NB4 (cell line): ENCODE measurements around the gene EXOC4.

Experiments used
- DNase-seq: peaks from one replicate; pipeline ENCODE4 v3.0.0; 2010; ENCODE audit warnings: low read depth
- H3K4me3 ChIP-seq: one replicate; pipeline ENCODE4 v1.5.1; 2011; ENCODE audit warnings: mild to moderate bottlenecking, low read depth, low read length, moderate library complexity
- MAX ChIP-seq: IDR thresholded peaks from 2 replicates; pipeline ENCODE4 v1.6.1; 2011; ENCODE audit warnings: low read depth, low read length
- MYC ChIP-seq: IDR thresholded peaks from 2 replicates; pipeline ENCODE4 v1.6.1; 2011; ENCODE audit warnings: low read depth, low read length
- POLR2A ChIP-seq: IDR thresholded peaks from 2 replicates; pipeline ENCODE4 v1.6.1; 2011; ENCODE audit warnings: mild to moderate bottlenecking; ENCODE audit not compliant: insufficient read length; ENCODE audit errors: extremely low read depth
- TF ChIP-seq, protein P1 (sequence below): IDR thresholded peaks from one replicate; pipeline ENCODE4 v1.5.1; 2012; ENCODE audit warnings: low read depth, low read length

Gene EXOC4

DNA sequence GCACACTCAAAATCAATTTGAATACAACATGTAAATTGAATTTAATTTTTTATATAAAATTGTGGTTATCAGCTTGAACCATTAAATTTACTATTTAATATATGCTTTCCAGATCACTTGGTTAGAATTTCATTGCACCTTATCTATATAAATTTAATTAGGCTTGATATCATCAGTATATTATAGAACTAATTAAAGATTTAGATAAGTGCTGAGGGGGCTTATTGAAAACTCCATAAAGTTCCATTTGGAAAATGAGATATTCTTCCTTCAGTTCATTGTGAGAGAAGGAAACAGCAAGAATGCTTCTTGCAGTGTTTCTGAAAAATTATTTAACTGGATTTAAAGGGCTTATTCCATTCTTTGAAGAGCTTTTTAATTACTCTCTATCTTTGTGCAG lies 788.6 kb downstream of the EXOC4 start:
- no peak for DNase-seq
- no peak for TF ChIP-seq MAX
- TF ChIP-seq MYC: no peak
- no peak for TF ChIP-seq POLR2A
- TF ChIP-seq, protein P1, sequence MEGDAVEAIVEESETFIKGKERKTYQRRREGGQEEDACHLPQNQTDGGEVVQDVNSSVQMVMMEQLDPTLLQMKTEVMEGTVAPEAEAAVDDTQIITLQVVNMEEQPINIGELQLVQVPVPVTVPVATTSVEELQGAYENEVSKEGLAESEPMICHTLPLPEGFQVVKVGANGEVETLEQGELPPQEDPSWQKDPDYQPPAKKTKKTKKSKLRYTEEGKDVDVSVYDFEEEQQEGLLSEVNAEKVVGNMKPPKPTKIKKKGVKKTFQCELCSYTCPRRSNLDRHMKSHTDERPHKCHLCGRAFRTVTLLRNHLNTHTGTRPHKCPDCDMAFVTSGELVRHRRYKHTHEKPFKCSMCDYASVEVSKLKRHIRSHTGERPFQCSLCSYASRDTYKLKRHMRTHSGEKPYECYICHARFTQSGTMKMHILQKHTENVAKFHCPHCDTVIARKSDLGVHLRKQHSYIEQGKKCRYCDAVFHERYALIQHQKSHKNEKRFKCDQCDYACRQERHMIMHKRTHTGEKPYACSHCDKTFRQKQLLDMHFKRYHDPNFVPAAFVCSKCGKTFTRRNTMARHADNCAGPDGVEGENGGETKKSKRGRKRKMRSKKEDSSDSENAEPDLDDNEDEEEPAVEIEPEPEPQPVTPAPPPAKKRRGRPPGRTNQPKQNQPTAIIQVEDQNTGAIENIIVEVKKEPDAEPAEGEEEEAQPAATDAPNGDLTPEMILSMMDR: no peak
- H3K4me3 ChIP-seq: no peak overlapping the region

DNA sequence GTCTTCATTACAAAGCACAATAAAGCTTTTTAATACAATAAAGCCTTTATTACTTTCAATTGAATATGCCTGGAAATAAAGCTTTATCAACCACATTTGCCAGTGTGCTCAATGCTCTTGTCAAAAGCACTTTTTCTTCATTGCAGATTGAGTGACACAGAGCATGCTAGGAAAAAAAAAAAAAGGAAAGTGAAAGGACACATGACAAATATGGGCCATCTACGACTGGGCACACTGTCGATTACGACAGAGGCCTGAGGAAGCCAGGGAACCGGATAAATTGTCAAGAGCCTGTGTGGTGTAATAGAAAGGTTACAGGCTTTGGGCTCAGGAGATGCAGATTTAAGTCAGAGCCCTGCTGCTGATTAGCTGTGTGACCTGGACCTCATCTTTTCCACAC lies 789.4 kb downstream of the EXOC4 start:
- peak; percentile 62 for DNase-seq
- H3K4me3 ChIP-seq: no peak overlapping the region
- TF ChIP-seq POLR2A (no peak), MYC (peak; percentile 62; the same call in 1 of the 2 replicates), MAX (peak; percentile 55)
- TF ChIP-seq, protein P1: no peak

DNA sequence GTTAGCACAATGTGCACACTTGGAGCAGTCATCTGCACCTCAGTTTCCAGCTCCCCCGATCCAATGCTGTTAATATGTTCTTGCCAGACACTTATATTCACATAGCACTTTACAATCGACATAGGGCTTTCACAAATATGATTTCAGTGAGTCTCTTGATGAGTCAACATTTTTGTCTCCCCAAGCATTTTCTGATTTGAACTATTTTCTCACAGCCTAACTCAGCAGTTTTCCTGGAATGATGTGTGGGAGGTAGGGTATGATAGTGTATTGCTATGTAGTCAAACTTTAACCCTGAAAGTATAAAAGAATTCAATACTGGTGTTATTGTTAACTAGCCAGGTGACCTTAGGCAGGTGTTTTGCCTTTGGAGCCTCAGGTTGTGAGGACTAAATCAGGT lies 791.8 kb downstream of the EXOC4 start:
- no peak overlapping the region for H3K4me3 ChIP-seq
- DNase-seq: no peak
- TF ChIP-seq MYC: no peak
- no peak for TF ChIP-seq MAX
- no peak for TF ChIP-seq POLR2A
- TF ChIP-seq, protein P1: no peak

DNA sequence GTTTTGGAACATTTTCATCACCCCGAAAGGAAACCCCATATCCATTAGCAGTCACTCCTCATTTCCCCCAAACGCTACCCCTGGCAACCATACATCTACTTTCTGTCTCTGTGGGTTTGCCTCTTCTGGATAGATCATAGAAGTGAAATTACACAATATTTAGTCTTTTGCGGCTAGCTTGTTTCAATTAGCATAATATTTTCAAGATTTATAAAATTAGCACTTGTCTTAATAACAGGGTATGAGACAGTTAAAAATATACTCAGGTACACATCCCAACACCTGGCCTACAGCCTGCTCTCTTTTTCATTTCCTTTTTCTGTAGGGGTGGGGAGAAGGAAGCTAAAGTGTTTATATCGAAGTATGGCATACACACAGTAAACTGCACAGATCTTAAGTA lies 792.8 kb downstream of the EXOC4 start:
- TF ChIP-seq, protein P1: no peak
- TF ChIP-seq MAX: no peak
- TF ChIP-seq MYC: no peak
- no peak for TF ChIP-seq POLR2A
- no peak for DNase-seq
- H3K4me3 ChIP-seq: no peak overlapping the region

DNA sequence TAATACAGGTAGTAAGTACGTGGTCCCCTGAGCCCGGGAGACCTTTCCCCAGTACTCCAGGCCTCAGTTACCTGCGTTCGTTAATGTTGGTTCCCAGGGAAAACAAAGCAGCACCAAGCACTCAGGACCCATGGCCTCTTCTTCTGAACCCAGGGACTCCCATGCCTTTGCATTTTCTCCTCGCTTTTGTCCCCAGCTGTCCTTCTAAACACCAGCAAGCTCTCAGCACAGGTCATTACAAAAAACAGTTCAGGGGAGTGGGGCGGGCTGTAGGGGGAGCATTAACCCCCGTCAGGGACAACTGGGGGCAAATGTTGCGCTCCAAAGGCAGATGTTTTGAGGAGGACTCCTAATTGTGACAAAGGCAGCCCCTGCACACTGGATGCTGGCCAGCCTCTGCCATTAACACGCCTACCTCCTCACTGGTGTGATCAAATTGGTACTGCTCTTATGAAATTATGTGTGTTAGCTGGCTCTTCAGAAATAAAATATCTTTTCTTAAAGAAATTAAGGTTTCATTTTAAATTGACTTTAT lies 793.8 kb downstream of the EXOC4 start:
- no peak overlapping the region for H3K4me3 ChIP-seq
- no peak for DNase-seq
- TF ChIP-seq POLR2A (no peak), MYC (no peak), MAX (no peak)
- TF ChIP-seq, protein P1: no peak
